Kidney (tissue), 14 donors: ENCODE results near the gene SHPK. TPM values are rescaled to one million over a fixed set of nuclear protein-coding genes. Genes with fewer than 3 reads are reported as not detected.

Experiments
- DNase-seq, 5 donors: peaks; one replicate each; pipeline ENCODE4 v3.0.0-alpha.2; 2013 to 2020
- FAIRE-seq: peaks from 2 replicates; lab custom pipeline; 2012; peaks lifted over from hg19 to GRCh38; lab: Jason Lieb, UNC
- H3K27ac ChIP-seq, 2 donors: one replicate each; pipeline ENCODE4 v1.7.0; 2013; ENCODE audit warnings: low read depth in 2 of 2, low read length in 2 of 2, inconsistent platforms in 1 of 2
- H3K27me3 ChIP-seq: one replicate; pipeline ENCODE4 v1.7.1; 2013; ENCODE audit warnings: low read length, inconsistent platforms; ENCODE audit not compliant: control insufficient read depth, insufficient read depth
- H3K36me3 ChIP-seq, 3 donors: one replicate each; pipeline versions ENCODE4 v1.7.0 to v1.7.1; 2013; ENCODE audit warnings: low read length in 3 of 3, control low read depth in 1 of 3, inconsistent platforms in 1 of 3; ENCODE audit not compliant: insufficient read depth in 3 of 3, control insufficient read depth in 2 of 3
- H3K4me1 ChIP-seq, 3 donors: one replicate each; pipeline versions ENCODE4 v1.7.0 to v1.7.1; 2013; ENCODE audit warnings: low read length in 3 of 3, inconsistent platforms in 1 of 3, low read depth in 1 of 3; ENCODE audit not compliant: control insufficient read depth in 2 of 3, insufficient read depth in 2 of 3
- H3K4me3 ChIP-seq, 3 donors: one replicate each; pipeline versions ENCODE4 v1.7.0 to v1.8.1; 2013; ENCODE audit warnings: low read length in 3 of 3, control low read depth in 1 of 3, inconsistent platforms in 1 of 3
- H3K9ac ChIP-seq, 3 donors: one replicate each; pipeline versions ENCODE4 v1.7.0 to v1.7.1; 2013; ENCODE audit warnings: low read length in 3 of 3, control low read depth in 1 of 3, inconsistent platforms in 1 of 3
- H3K9me3 ChIP-seq, 3 donors: one replicate each; pipeline versions ENCODE4 v1.7.0 to v1.7.1; 2013; ENCODE audit warnings: low read length in 3 of 3, control low read depth in 1 of 3, inconsistent platforms in 1 of 3; ENCODE audit not compliant: control insufficient read depth in 2 of 3, insufficient read depth in 1 of 3
- intact Hi-C: fragments of 100-400 bp; cut with DNase I; formaldehyde crosslinking; loops from one replicate; pipeline ENCODE4 v1.11.1; 2022
- polyA plus RNA-seq: library from polyadenylated mRNA; stranded (reverse); fragments of 350-450 nt; fragmentation: Illumina TruSeq; extraction: RNeasy Lipid Tissue Mini Kit (QIAGEN cat#74804); gene quantifications from one replicate; pipeline ENCODE4 v1.2.3, GENCODE V29; 2014; ENCODE audit warnings: low read depth, low replicate concordance; ENCODE audit not compliant: insufficient read depth
- total RNA-seq: library from RNA; stranded (reverse); fragmentation: NEBNext Ultra II Directional; extraction: Animal tissue kit (Norgen Biotek cat#: 25700); gene quantifications from one replicate; pipeline ENCODE4 v1.2.1, GENCODE V29; 2021
- TF ChIP-seq, protein P1 (sequence below): IDR thresholded peaks from 3 replicates; pipeline ENCODE4 v1.5.1; 2012; ENCODE audit warnings: mild to moderate bottlenecking, moderate library complexity, borderline replicate concordance; ENCODE audit not compliant: insufficient read depth; ENCODE audit errors: extremely low read depth
- donor health status: control.
- donor health status: control.
- donor health status: control.
- donor health status: control.
- donor health status: control.
- donor health status: DM: yes; HTN: yes; CAD: no.
- donor health status: Normal renal cell carcinoma (clear cell type).

Gene SHPK
- total and polyA plus RNA-seq, 2 donors from 2014 or later = 9.2 to 17.5 TPM

DNA sequence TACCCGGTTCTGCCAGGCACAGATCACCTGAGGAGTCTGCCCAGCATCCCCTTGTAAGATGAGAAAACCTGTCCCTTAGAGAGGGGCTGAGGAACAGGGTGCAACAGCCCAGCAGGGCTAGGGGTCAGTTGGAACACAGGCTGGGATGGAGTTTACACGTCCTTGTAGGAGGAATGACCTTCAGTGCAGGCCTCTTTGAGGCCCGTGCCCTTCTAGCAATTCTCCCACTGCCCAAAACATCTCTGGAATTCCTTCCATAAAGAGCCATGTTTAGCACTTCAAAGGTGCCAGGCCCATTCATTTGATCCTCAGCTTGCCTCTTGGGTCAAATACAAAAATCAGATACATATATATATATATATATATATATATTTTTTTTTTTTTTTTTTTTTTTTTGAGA lies 5.0 kb upstream of the SHPK start:
- Histone ChIP-seq H3K27ac (no peak overlapping the region), H3K36me3 (peaks cover 2 to 4% (median 3%) of the 10 kb centered on the region in 3 donors), H3K27me3 (no peaks in the 10 kb centered on the region), H3K4me1 (peaks cover 0 to 20% (median 3%) of the 10 kb centered on the region in 3 donors), H3K9ac (no peak overlapping the region), H3K4me3 (no peak overlapping the region), H3K9me3 (no peaks in the 10 kb centered on the region)
- intact Hi-C loops = no loop called here
- TF ChIP-seq, protein P1, sequence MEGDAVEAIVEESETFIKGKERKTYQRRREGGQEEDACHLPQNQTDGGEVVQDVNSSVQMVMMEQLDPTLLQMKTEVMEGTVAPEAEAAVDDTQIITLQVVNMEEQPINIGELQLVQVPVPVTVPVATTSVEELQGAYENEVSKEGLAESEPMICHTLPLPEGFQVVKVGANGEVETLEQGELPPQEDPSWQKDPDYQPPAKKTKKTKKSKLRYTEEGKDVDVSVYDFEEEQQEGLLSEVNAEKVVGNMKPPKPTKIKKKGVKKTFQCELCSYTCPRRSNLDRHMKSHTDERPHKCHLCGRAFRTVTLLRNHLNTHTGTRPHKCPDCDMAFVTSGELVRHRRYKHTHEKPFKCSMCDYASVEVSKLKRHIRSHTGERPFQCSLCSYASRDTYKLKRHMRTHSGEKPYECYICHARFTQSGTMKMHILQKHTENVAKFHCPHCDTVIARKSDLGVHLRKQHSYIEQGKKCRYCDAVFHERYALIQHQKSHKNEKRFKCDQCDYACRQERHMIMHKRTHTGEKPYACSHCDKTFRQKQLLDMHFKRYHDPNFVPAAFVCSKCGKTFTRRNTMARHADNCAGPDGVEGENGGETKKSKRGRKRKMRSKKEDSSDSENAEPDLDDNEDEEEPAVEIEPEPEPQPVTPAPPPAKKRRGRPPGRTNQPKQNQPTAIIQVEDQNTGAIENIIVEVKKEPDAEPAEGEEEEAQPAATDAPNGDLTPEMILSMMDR = no peak
- DNase-seq = no peak
- FAIRE-seq = no peak

DNA sequence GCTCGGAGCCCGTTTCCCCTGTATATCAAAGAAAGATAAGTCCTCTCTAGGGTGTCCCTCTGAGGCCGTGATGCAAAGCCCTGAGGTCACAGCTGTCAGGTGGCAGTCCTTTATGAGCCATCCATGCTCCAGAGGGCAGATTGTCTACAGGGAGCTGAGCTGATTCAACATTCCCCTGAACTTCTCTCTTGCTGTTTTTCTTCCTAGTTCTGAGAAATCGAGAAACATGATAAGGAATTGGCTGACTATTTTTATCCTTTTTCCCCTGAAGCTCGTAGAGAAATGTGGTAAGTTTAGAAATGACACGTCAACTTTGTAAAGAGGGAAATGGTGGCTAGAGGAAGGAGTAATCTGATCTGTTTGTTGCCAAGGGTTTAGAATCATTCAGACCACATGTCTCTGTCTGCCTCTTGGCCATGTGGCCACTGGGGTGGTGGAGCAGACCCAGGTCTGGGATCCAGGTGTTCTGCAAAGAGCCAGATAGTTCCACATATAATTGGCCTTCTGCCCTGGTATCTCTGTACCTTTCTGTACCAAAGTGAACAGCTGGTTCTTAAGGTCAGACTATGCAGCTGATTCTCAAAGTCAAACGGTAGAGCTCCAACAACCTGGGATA lies 4.0 kb upstream of the SHPK start:
- H3K4me3 ChIP-seq = no peak overlapping the region
- no peak for DNase-seq
- peak overlapping the region; percentile 23 to 55 for H3K27ac ChIP-seq
- peak overlapping the region in 1 of 3 donors; percentile 39 for H3K9ac ChIP-seq
- TF ChIP-seq, protein P1 = no peak
- H3K9me3 ChIP-seq = no peaks in the 10 kb centered on the region
- peaks cover 0 to 4% (median 2%) of the 10 kb centered on the region in 3 donors for H3K36me3 ChIP-seq
- H3K4me1 ChIP-seq = peaks cover 0 to 18% (median 3%) of the 10 kb centered on the region in 3 donors
- no peak for FAIRE-seq
- intact Hi-C loops = no loop called here
- H3K27me3 ChIP-seq = no peaks in the 10 kb centered on the region

DNA sequence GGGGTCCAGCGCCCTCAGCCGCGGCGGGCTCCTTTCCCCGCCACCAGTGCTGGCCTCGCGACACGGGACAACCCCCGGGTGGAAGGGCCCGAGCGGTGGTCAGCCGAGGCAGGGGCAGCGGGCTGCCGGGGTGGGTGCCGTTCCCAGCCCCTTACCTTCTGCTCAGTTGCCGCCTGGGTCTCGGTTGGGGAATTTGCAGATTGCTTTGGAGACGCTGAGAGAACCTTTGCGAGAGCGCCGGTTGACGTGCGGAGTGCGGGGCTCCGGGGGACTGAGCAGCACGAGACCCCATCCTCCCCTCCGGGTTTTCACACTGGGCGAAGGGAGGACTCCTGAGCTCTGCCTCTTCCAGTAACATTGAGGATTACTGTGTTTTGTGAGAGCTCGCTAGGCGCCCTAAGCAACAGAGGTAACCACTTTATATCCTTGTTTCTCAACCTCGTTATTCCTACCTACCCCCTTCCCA lies 891 bp upstream of the SHPK start:
- H3K9ac ChIP-seq = peak overlapping the region; percentile 39 to 85 (median 82)
- intact Hi-C loops = no loop called here
- H3K27ac ChIP-seq = peak overlapping the region; percentile 98 to 99
- H3K4me3 ChIP-seq = peak overlapping the region; percentile 66 to 87 (median 83)
- peaks cover 2 to 4% (median 4%) of the 10 kb centered on the region in 3 donors for H3K36me3 ChIP-seq
- DNase-seq (peak in 2 of 5 donors; percentile 21 to 36), FAIRE-seq (no peak)
- TF ChIP-seq, protein P1 = no peak
- no peaks in the 10 kb centered on the region for H3K27me3 ChIP-seq
- peaks cover 0 to 20% (median 3%) of the 10 kb centered on the region in 3 donors for H3K4me1 ChIP-seq
- no peaks in the 10 kb centered on the region for H3K9me3 ChIP-seq
